PC-9 (cell line): ENCODE data around the gene HOXD4.

Experiments used
- CTCF ChIP-seq: fragments of 200-600 bp; sonication (generic); conservative IDR thresholded peaks from 2 replicates; pipeline ENCODE4 v1.6.1; 2017; ENCODE audit warnings: mixed run types, antibody characterized with exemption, mild to moderate bottlenecking, moderate library complexity
- EZH2 ChIP-seq: fragments of 200-600 bp; sonication (generic); IDR thresholded peaks from 2 replicates; pipeline ENCODE4 v1.8.0; 2017; ENCODE audit warnings: antibody characterized with exemption, low read depth

- TF ChIP-seq CTCF (no peak), EZH2 (no peak)
These were observed 26.3 kb downstream of the HOXD4 start for GRCh38 chr2:176177580-176178037.
